Measurements from ENCODE around the gene ZNF136.

ZNF136 gene

DNA sequence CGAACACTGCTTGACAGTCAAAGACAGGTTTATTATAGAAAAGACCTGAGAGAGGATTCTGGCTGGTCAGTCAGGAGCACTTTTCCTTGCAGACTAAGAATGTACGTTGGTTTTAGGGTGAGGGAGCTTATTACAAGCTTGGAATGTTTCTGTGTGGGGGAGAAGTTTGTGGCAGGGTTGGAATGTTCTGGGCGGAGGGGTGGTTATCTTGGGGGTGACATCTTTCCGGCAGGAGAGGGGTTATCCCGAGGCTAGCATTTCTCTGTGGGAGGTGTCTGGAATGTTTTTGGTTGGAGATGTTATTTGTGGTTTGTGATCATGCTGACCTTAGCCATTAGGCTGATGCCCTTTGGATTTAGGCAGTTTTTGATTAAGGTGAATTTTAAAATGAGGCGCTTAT lies 61.8 kb downstream of the ZNF136 start:
- no CpG with 5 or more reads among the region's 6 CpGs for WGBS, 2 donors (ENCODE audit: extremely low coverage in 2 of 2, insufficient read length in 2 of 2, insufficient replicate concordance in 1 of 2)
- Histone ChIP-seq H2BK15ac (ENCODE audit: low read length) (no peak overlapping the region), H4K8ac (ENCODE audit: low read depth, low read length) (no peak overlapping the region), H2BK120ac (ENCODE audit: low read depth, low read length) (no peak overlapping the region), H2AK5ac (ENCODE audit: low read depth, low read length) (no peak overlapping the region), H2AFZ (ENCODE audit: low read length) (no peak overlapping the region), H3K27me3 (ENCODE audit: control insufficient read depth in 3 of 3, insufficient read depth in 3 of 3, low read depth in 1 of 3, low read length in 3 of 3) (no peaks in the 10 kb centered on the region), H2BK5ac (ENCODE audit: low read length) (no peak overlapping the region), H4K91ac (ENCODE audit: low read depth, low read length, poor library complexity) (no peak overlapping the region), H3K9ac (ENCODE audit: low read depth, low read length, poor library complexity) (no peak overlapping the region), H3K79me1 (ENCODE audit: low read depth, low read length) (peaks cover 2% of the 10 kb centered on the region), H3K4me1 (ENCODE audit: control insufficient read depth in 2 of 2, insufficient read depth in 1 of 2, low read depth in 1 of 2, low read length in 2 of 2) (no peaks in the 10 kb centered on the region), H3K4ac (ENCODE audit: low read length) (no peak overlapping the region), H2BK12ac (ENCODE audit: low read length) (no peak overlapping the region), H3K4me2 (ENCODE audit: insufficient read depth, low read length, poor library complexity, severe bottlenecking) (no peak overlapping the region), H3K14ac (ENCODE audit: low read length) (no peak overlapping the region), H3K23ac (ENCODE audit: low read depth, low read length, poor library complexity) (no peak overlapping the region), H3K36me3 (replicated peaks in 1 of 2; ENCODE audit: control insufficient read depth in 2 of 2, insufficient read depth in 2 of 2, low read length in 2 of 2) (peaks cover 3 to 5% of the 10 kb centered on the region in 2 donors), H3K9me3 (replicated peaks in 1 of 2; ENCODE audit: control insufficient read depth in 2 of 2, insufficient read depth in 1 of 2, low read depth in 1 of 2, low read length in 2 of 2) (peaks cover 20 to 35% of the 10 kb centered on the region in 2 donors), H3K27ac (replicated peaks; ENCODE audit: low read length) (no peak overlapping the region), H3K4me3 (ENCODE audit: low read length in 2 of 2) (no peak overlapping the region), H3K18ac (ENCODE audit: low read length) (no peak overlapping the region)
- no peak for DNase-seq (ENCODE audit: low spot score)

DNA sequence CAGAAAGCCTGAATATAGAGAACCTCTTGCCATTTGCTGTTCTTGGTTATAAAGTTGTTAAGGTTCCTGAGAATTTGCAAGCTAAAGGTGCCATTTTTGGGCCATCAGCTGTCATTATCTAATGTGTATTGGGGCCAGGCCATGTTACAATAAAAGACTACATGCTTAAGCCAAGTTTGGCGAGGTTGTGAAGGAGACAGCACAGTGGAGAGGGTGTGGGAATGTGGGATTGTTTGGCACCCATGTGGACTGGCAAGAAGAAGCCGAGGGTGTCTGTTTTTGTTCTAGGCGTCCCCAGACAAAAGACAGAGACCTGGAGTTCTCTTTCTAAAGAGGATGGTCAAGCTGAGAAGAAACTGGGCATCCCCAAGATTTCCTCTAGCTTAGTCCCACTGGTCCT lies 67.1 kb downstream of the ZNF136 start:
- H3K4me2 ChIP-seq (ENCODE audit: insufficient read depth, low read length, poor library complexity, severe bottlenecking), result no peak overlapping the region
- peaks cover 12 to 40% of the 10 kb centered on the region in 2 donors for H3K9me3 ChIP-seq (replicated peaks in 1 of 2; ENCODE audit: control insufficient read depth in 2 of 2, insufficient read depth in 1 of 2, low read depth in 1 of 2, low read length in 2 of 2)
- no peak overlapping the region for H2BK12ac ChIP-seq (ENCODE audit: low read length)
- no peak overlapping the region for H3K14ac ChIP-seq (ENCODE audit: low read length)
- peaks cover 0 to 9% of the 10 kb centered on the region in 2 donors for H3K36me3 ChIP-seq (replicated peaks in 1 of 2; ENCODE audit: control insufficient read depth in 2 of 2, insufficient read depth in 2 of 2, low read length in 2 of 2)
- no peak overlapping the region for H2BK5ac ChIP-seq (ENCODE audit: low read length)
- H2BK15ac ChIP-seq (ENCODE audit: low read length), result no peak overlapping the region
- H2AFZ ChIP-seq (ENCODE audit: low read length), result no peak overlapping the region
- no CpG with 5 or more reads among the region's 3 CpGs for WGBS, 2 donors (ENCODE audit: extremely low coverage in 2 of 2, insufficient read length in 2 of 2, insufficient replicate concordance in 1 of 2)
- H3K9ac ChIP-seq (ENCODE audit: low read depth, low read length, poor library complexity), result no peak overlapping the region
- no peak overlapping the region for H3K4me3 ChIP-seq (ENCODE audit: low read length in 2 of 2)
- H4K8ac ChIP-seq (ENCODE audit: low read depth, low read length), result no peak overlapping the region
- no peak overlapping the region for H2AK5ac ChIP-seq (ENCODE audit: low read depth, low read length)
- no peaks in the 10 kb centered on the region for H3K27me3 ChIP-seq (ENCODE audit: control insufficient read depth in 3 of 3, insufficient read depth in 3 of 3, low read depth in 1 of 3, low read length in 3 of 3)
- no peak overlapping the region for H3K27ac ChIP-seq (replicated peaks; ENCODE audit: low read length)
- no peak for DNase-seq (ENCODE audit: low spot score)
- no peak overlapping the region for H4K91ac ChIP-seq (ENCODE audit: low read depth, low read length, poor library complexity)
- H3K4ac ChIP-seq (ENCODE audit: low read length), result no peak overlapping the region
- H2BK120ac ChIP-seq (ENCODE audit: low read depth, low read length), result no peak overlapping the region
- H3K4me1 ChIP-seq (ENCODE audit: control insufficient read depth in 2 of 2, insufficient read depth in 1 of 2, low read depth in 1 of 2, low read length in 2 of 2), result no peaks in the 10 kb centered on the region
- H3K18ac ChIP-seq (ENCODE audit: low read length), result no peak overlapping the region
- H3K23ac ChIP-seq (ENCODE audit: low read depth, low read length, poor library complexity), result no peak overlapping the region
- no peaks in the 10 kb centered on the region for H3K79me1 ChIP-seq (ENCODE audit: low read depth, low read length)

DNA sequence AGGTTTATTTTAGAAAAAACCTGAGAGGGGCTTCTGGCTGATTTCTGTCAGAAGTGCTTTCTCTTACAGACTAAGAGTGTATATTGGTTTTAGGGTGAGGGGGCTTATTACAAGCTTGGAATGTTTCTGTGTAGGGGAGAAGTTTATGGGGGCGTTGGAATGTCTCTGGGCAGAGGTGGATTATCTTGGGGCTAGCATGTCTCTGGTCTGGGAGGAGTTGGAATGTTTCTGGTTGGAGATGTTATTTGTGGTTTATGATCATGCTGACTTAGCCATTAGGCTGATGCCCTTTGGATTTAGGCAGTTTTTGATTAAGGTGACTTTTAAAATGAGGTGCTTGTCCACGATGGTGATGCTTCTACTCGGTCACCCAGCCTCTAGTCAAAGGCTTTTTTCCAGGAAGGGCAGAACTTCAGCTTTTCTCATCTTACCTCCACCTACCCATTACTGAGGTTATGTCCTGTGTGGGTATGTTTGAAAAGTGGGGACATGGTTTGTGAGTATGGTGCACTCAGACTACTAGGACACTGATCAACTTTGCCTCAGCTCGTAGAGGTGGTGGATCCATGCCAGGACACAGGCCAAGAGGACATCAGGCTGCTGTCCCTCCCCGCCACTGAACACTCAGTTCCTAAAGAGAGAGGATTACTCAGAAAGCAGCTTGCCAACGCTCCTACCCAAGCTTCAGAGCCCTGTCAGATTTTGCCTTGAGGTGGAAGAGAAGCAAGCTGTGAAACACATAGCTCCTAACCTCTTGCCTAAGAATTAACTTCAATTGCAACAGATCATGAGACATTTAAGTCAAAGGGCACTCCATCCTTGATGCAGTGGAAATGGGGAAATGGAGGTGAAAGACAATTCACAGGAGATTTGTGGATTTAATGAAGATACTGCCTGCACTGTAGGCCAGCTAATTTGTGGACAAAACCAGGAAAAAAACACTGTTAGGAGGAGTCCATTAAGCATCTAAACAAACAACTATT lies 68.1 kb downstream of the ZNF136 start:
- Histone ChIP-seq H3K18ac (ENCODE audit: low read length) (no peak overlapping the region), H2BK12ac (ENCODE audit: low read length) (no peak overlapping the region), H3K36me3 (replicated peaks in 1 of 2; ENCODE audit: control insufficient read depth in 2 of 2, insufficient read depth in 2 of 2, low read length in 2 of 2) (peaks cover 0 to 8% of the 10 kb centered on the region in 2 donors), H2BK15ac (ENCODE audit: low read length) (no peak overlapping the region), H3K79me1 (ENCODE audit: low read depth, low read length) (no peaks in the 10 kb centered on the region), H3K4ac (ENCODE audit: low read length) (no peak overlapping the region), H3K4me1 (ENCODE audit: control insufficient read depth in 2 of 2, insufficient read depth in 1 of 2, low read depth in 1 of 2, low read length in 2 of 2) (no peaks in the 10 kb centered on the region), H3K27ac (replicated peaks; ENCODE audit: low read length) (no peak overlapping the region), H2BK120ac (ENCODE audit: low read depth, low read length) (no peak overlapping the region), H3K4me2 (ENCODE audit: insufficient read depth, low read length, poor library complexity, severe bottlenecking) (no peak overlapping the region), H3K9ac (ENCODE audit: low read depth, low read length, poor library complexity) (no peak overlapping the region), H3K9me3 (replicated peaks in 1 of 2; ENCODE audit: control insufficient read depth in 2 of 2, insufficient read depth in 1 of 2, low read depth in 1 of 2, low read length in 2 of 2) (peaks cover 12 to 40% of the 10 kb centered on the region in 2 donors), H3K23ac (ENCODE audit: low read depth, low read length, poor library complexity) (no peak overlapping the region), H4K91ac (ENCODE audit: low read depth, low read length, poor library complexity) (no peak overlapping the region), H3K14ac (ENCODE audit: low read length) (no peak overlapping the region), H3K4me3 (ENCODE audit: low read length in 2 of 2) (no peak overlapping the region), H2AK5ac (ENCODE audit: low read depth, low read length) (no peak overlapping the region), H2AFZ (ENCODE audit: low read length) (no peak overlapping the region), H3K27me3 (ENCODE audit: control insufficient read depth in 3 of 3, insufficient read depth in 3 of 3, low read depth in 1 of 3, low read length in 3 of 3) (no peaks in the 10 kb centered on the region), H4K8ac (ENCODE audit: low read depth, low read length) (no peak overlapping the region), H2BK5ac (ENCODE audit: low read length) (no peak overlapping the region)
- no CpG with 5 or more reads among the region's 6 CpGs for WGBS, 2 donors (ENCODE audit: extremely low coverage in 2 of 2, insufficient read length in 2 of 2, insufficient replicate concordance in 1 of 2)
- DNase-seq (ENCODE audit: low spot score), result no peak

DNA sequence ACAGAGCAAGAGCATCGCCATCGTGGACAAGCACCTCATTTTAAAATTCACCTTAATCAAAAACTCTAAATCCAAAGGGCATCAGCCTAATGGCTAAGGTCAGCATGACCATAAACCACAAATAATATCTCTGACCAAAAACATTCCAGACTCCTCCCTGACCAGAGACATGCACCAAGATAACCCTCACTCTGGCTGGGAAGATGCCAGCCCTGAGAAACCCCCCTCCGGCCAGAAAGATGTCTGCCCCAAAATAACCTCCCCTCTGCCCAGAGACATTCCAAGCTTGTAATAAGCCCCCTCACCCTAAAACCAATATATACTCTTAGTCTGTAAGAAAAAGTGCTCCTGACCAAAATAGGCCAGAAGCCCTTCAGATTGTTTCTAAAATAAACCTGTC lies 70.1 kb downstream of the ZNF136 start:
- no peak overlapping the region for H3K27ac ChIP-seq (replicated peaks; ENCODE audit: low read length)
- H3K18ac ChIP-seq (ENCODE audit: low read length), result no peak overlapping the region
- H3K4me2 ChIP-seq (ENCODE audit: insufficient read depth, low read length, poor library complexity, severe bottlenecking), result no peak overlapping the region
- H2AK5ac ChIP-seq (ENCODE audit: low read depth, low read length), result no peak overlapping the region
- no peak overlapping the region for H2AFZ ChIP-seq (ENCODE audit: low read length)
- H2BK15ac ChIP-seq (ENCODE audit: low read length), result no peak overlapping the region
- no CpG with 5 or more reads among the region's 3 CpGs for WGBS, 2 donors (ENCODE audit: extremely low coverage in 2 of 2, insufficient read length in 2 of 2, insufficient replicate concordance in 1 of 2)
- H3K9me3 ChIP-seq (replicated peaks in 1 of 2; ENCODE audit: control insufficient read depth in 2 of 2, insufficient read depth in 1 of 2, low read depth in 1 of 2, low read length in 2 of 2), result peaks cover 19 to 49% of the 10 kb centered on the region in 2 donors
- no peaks in the 10 kb centered on the region for H3K4me1 ChIP-seq (ENCODE audit: control insufficient read depth in 2 of 2, insufficient read depth in 1 of 2, low read depth in 1 of 2, low read length in 2 of 2)
- H3K79me1 ChIP-seq (ENCODE audit: low read depth, low read length), result no peaks in the 10 kb centered on the region
- H3K9ac ChIP-seq (ENCODE audit: low read depth, low read length, poor library complexity), result no peak overlapping the region
- H3K4ac ChIP-seq (ENCODE audit: low read length), result no peak overlapping the region
- no peak overlapping the region for H4K8ac ChIP-seq (ENCODE audit: low read depth, low read length)
- no peak overlapping the region for H3K23ac ChIP-seq (ENCODE audit: low read depth, low read length, poor library complexity)
- H3K27me3 ChIP-seq (ENCODE audit: control insufficient read depth in 3 of 3, insufficient read depth in 3 of 3, low read depth in 1 of 3, low read length in 3 of 3), result no peaks in the 10 kb centered on the region
- H4K91ac ChIP-seq (ENCODE audit: low read depth, low read length, poor library complexity), result no peak overlapping the region
- no peak overlapping the region for H2BK5ac ChIP-seq (ENCODE audit: low read length)
- no peak overlapping the region for H3K14ac ChIP-seq (ENCODE audit: low read length)
- H3K4me3 ChIP-seq (ENCODE audit: low read length in 2 of 2), result no peak overlapping the region
- H2BK120ac ChIP-seq (ENCODE audit: low read depth, low read length), result no peak overlapping the region
- H2BK12ac ChIP-seq (ENCODE audit: low read length), result no peak overlapping the region
- H3K36me3 ChIP-seq (replicated peaks in 1 of 2; ENCODE audit: control insufficient read depth in 2 of 2, insufficient read depth in 2 of 2, low read length in 2 of 2), result peaks cover 2 to 23% of the 10 kb centered on the region in 2 donors
- no peak for DNase-seq (ENCODE audit: low spot score)
